Upper lobe of left lung (tissue), 6 donors: Measurements from ENCODE around the gene PVRIG. TPM values are rescaled to one million over a fixed set of nuclear protein-coding genes. Genes with fewer than 3 reads are reported as not detected.
A peak's percentile ranks its signal among the peaks of the same experiment; 100 is the strongest.
"Not testable (repeated sequence)": the region's sequence is repeated elsewhere in the genome, so short reads cannot be mapped to it uniquely, and the experiment has no call there.

Source experiments
- ATAC-seq, 2 donors: fragments of 200-7000 bp; cut with Tn5 transposase; one replicate each; pipeline ENCODE4 v1.9.1; 2022; ENCODE audit warnings: mild to moderate bottlenecking in 2 of 2, moderate library complexity in 2 of 2; ENCODE audit not compliant: low FRiP score in 2 of 2
- DNase-seq, 2 donors: peaks; one replicate each; pipeline ENCODE4 v3.0.0-alpha.2; 2019 to 2020
- H3K27ac ChIP-seq, 4 donors: fragments of 200-600 bp; sonication (generic); one replicate each; pipeline ENCODE4 v1.5.1; 2016 to 2019
- H3K27me3 ChIP-seq, 4 donors: fragments of 200-600 bp; sonication (generic); one replicate each; pipeline ENCODE4 v1.5.1; 2017 to 2019
- H3K36me3 ChIP-seq, 4 donors: fragments of 200-600 bp; sonication (generic); one replicate each; pipeline ENCODE4 v1.5.1; 2016 to 2019
- H3K4me1 ChIP-seq, 4 donors: fragments of 200-600 bp; sonication (generic); one replicate each; pipeline ENCODE4 v1.5.1; 2018 to 2019
- H3K4me3 ChIP-seq, 4 donors: fragments of 200-600 bp; sonication (generic); one replicate each; pipeline ENCODE4 v1.5.1; 2017 to 2019; ENCODE audit warnings: mild to moderate bottlenecking in 2 of 4, moderate library complexity in 1 of 4
- H3K9me3 ChIP-seq, 4 donors: fragments of 200-600 bp; sonication (generic); one replicate each; pipeline ENCODE4 v1.5.1; 2018 to 2019
- EP300 ChIP-seq, 4 donors: sonication (generic); formaldehyde crosslinking; IDR thresholded peaks; one replicate each; pipeline ENCODE4 v1.5.1; 2017; ENCODE audit warnings: antibody characterized with exemption in 4 of 4, control low read depth in 2 of 4
- POLR2A ChIP-seq, 4 donors: fragments of 450-650 bp; IDR thresholded peaks; one replicate each; pipeline ENCODE4 v1.5.1; 2016 to 2017; ENCODE audit warnings: antibody characterized with exemption in 4 of 4, mild to moderate bottlenecking in 2 of 4
- POLR2AphosphoS5 ChIP-seq, 2 donors: sonication (generic); formaldehyde crosslinking; IDR thresholded peaks; one replicate each; pipeline ENCODE4 v1.5.1; 2017; ENCODE audit warnings: antibody characterized with exemption in 2 of 2
- WGBS, 2 donors: methylation state at CpG; one replicate each; pipeline ENCODE4 v1.1.5; 2017 to 2018; 5-methylcytosine and 5-hydroxymethylcytosine counted together
- total RNA-seq, 6 donors: library from RNA; depleted of rRNA in 4 of 6; stranded (reverse); fragments of >200 nt in 4 of 6; gene quantifications; one replicate each; pipeline versions ENCODE4 v1.1.0 to v1.2.1, GENCODE V29; 2016 to 2021
- TF ChIP-seq, protein P1 (sequence below), 6 experiments: fragments of 450-650 bp in 4 of 6; fragments of 200-600 bp in 2 of 6; sonication (generic) in 2 of 6; IDR thresholded peaks; one replicate each; pipeline ENCODE4 v1.5.1; 2016 to 2019; ENCODE audit warnings: antibody characterized with exemption in 6 of 6
- donor health status: DM: no; HTN: no; CAD: no; lungs with moderate emphysema.
- donor health status: DM: no; HTN: yes; CAD: no; lungs with severe emphysema.

The PVRIG gene
- total RNA-seq, result 1 to 10 TPM in 5 of 6 donors, under 1 TPM in 1; 0.63 to 6.3 (median 1.7) TPM

DNA sequence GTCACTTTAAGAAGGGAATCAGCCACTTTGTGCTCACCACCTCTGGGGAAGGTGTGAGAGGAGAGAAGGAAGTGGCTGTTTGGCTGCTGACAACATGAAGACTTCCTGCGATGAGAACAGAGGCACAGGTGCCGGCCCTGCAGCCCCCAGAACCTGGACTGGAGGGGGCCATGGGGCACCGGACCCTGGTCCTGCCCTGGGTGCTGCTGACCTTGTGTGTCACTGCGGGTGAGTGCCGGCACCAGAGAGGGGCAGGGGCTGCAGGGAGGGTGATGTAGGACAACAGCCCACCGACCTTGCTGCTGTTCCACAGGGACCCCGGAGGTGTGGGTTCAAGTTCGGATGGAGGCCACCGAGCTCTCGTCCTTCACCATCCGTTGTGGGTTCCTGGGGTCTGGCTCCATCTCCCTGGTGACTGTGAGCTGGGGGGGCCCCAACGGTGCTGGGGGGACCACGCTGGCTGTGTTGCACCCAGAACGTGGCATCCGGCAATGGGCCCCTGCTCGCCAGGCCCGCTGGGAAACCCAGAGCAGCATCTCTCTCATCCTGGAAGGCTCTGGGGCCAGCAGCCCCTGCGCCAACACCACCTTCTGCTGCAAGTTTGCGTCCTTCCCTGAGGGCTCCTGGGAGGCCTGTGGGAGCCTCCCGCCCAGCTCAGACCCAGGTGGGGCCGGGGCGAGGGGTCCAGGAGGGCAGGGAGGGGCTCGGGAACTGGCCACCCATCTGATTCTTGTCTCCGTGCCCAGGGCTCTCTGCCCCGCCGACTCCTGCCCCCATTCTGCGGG is at the start of gene PVRIG:
Gene PVRIG (plus strand): TSS at position 149 of the 785 bp plus-strand sequence. CDS start 22 bp downstream, at position 171.
- ATAC-seq, H3K9me3 ChIP-seq, H3K27me3 ChIP-seq, H3K4me1 ChIP-seq: not testable (repeated sequence)
- DNase-seq, result peak in 1 of 2 donors; percentile 77
- 90 to 98% methylated on average over 8 to 10 of the region's 27 CpGs for WGBS, 2 donors
- peak within 1 kb of the TSS; percentile 48 to 84 (median 65) for H3K27ac ChIP-seq
- H3K36me3 ChIP-seq, result peaks cover 0 to 16% (median 4%) of the 10 kb centered on the region in 4 donors
- peak within 1 kb of the TSS in 3 of 4 donors; percentile 21 to 39 (median 33) for H3K4me3 ChIP-seq

DNA sequence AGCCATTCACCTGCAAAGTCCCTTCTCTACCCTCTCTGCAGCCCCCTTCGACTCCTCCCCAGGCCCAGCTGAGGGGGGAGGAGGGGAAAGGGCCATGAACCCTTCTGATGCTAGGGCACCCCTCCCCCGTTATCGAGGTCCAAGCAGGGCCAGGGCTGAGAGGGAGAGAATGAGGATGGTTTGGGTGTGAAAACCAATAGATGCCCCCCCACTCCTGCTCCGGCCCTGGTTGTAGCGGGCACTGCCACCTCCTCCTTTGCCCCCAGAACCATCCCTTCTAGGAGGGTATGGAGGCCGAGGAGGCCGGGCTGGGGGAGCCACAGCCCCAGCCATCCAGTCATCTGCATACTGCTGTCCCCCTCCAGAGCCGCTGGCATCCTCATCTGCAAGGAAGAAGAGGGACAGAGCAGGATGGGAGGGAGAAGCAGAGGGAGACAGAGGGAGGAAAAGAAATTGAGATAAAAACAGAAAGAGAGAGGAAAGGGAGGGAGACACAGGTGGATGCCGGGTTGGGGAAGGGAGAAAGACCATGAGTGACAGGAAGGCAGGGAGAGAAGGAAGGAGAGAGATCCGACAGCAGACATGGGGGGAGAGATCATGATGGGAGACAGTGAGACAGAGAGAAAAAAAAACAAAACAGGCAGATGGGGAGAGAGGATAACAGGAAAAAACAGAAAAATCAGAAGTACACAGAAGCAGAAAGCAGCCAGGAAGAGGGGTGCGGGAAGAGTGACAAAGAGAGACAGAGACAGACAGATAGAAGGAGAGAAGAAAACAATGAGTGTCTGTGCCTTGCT is 49.5 kb upstream of the PVRIG start:
- WGBS, 2 donors, result 84 to 87% methylated on average over 11 of the region's 11 CpGs
- DNase-seq, result no peak

DNA sequence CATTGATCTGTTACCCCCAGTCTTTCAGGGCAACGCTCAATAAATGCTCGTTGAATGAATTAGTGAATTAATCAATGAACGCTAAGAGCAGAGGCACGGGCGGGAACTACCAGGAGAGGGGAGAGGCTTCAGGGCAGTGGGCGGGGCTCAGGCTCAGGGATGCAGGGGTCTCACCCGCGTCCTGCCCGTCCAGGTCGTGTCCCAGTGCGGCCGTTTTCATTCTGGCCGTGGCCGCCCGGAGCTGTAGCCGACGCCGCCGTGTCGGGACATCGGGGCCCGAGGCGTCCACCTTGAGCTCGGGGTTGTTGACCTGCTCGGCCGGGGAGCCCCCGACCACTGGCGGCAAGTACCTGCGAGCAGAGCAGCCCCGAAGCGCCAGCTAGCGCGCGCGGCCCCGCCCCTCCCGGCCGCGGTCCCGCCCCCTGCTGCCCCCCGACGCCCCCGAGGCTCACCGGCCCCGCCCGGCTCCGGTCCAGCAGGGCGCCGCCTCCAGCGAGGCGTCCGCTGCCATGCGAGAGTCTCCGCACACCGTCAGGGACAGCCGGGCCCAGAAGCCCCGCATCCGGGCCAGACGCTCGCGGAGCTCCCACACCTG is 48.6 kb upstream of the PVRIG start:
- Histone ChIP-seq H3K9me3 (no peaks in the 10 kb centered on the region), H3K36me3 (no peaks in the 10 kb centered on the region), H3K4me3 (peak overlapping the region in 3 of 4 donors; percentile 33 to 48 (median 46)), H3K4me1 (peaks cover 15 to 33% (median 29%) of the 10 kb centered on the region in 4 donors), H3K27me3 (peaks cover 0 to 20% (median 10%) of the 10 kb centered on the region in 4 donors), H3K27ac (no peak overlapping the region)
- WGBS, 2 donors, result 16 to 49% methylated on average over 5 to 22 of the region's 61 CpGs
- peak in 1 of 2 donors; percentile 88 for DNase-seq
- no peak for TF ChIP-seq EP300 (IDR thresholded peaks at IDR 0.05)
- no peak for TF ChIP-seq POLR2A (IDR thresholded peaks at IDR 0.05)
- TF ChIP-seq, protein P1, sequence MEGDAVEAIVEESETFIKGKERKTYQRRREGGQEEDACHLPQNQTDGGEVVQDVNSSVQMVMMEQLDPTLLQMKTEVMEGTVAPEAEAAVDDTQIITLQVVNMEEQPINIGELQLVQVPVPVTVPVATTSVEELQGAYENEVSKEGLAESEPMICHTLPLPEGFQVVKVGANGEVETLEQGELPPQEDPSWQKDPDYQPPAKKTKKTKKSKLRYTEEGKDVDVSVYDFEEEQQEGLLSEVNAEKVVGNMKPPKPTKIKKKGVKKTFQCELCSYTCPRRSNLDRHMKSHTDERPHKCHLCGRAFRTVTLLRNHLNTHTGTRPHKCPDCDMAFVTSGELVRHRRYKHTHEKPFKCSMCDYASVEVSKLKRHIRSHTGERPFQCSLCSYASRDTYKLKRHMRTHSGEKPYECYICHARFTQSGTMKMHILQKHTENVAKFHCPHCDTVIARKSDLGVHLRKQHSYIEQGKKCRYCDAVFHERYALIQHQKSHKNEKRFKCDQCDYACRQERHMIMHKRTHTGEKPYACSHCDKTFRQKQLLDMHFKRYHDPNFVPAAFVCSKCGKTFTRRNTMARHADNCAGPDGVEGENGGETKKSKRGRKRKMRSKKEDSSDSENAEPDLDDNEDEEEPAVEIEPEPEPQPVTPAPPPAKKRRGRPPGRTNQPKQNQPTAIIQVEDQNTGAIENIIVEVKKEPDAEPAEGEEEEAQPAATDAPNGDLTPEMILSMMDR (IDR thresholded peaks at IDR 0.05), result no peak
- TF ChIP-seq POLR2AphosphoS5 (IDR thresholded peaks at IDR 0.05), result no peak
- peak in 1 of 2 donors; percentile 47 for ATAC-seq

More for the DNA sequence above, 49.5 kb upstream of the PVRIG start:
- peaks cover 0 to 20% (median 10%) of the 10 kb centered on the region in 4 donors for H3K27me3 ChIP-seq
- no peak for ATAC-seq
- H3K4me1 ChIP-seq, result peaks cover 15 to 33% (median 29%) of the 10 kb centered on the region in 4 donors
- H3K4me3 ChIP-seq, result no peak overlapping the region
- H3K27ac ChIP-seq, result no peak overlapping the region
- TF ChIP-seq, protein P1 (IDR thresholded peaks at IDR 0.05), result no peak
- TF ChIP-seq POLR2A (IDR thresholded peaks at IDR 0.05) (no peak), EP300 (IDR thresholded peaks at IDR 0.05) (no peak), POLR2AphosphoS5 (IDR thresholded peaks at IDR 0.05) (no peak)
- no peaks in the 10 kb centered on the region for H3K9me3 ChIP-seq
- no peaks in the 10 kb centered on the region for H3K36me3 ChIP-seq

DNA sequence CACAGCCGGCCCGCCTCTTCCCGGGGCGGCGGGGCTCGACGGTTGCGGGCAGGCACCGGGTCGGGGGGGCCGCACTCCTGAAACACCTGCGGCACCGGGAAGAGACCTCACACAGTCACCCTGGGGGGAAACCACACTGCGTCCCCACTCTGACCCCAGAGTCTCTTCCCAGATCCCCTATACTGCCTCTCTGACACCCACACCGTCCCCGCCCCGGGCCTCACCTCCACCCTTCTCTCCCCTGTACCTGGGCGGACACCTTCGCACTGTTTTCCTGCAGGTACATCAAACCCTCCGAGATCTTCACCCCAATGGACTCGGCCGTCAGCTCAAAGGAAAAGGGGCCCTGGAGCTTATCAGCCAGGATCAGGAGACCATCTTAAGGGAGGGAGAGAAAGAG is 47.9 kb upstream of the PVRIG start:
- H3K4me3 ChIP-seq, result peak overlapping the region in 3 of 4 donors; percentile 33 to 48 (median 46)
- H3K36me3 ChIP-seq, result no peaks in the 10 kb centered on the region
- H3K27me3 ChIP-seq, result peaks cover 0 to 20% (median 10%) of the 10 kb centered on the region in 4 donors
- peaks cover 16 to 37% (median 33%) of the 10 kb centered on the region in 4 donors for H3K4me1 ChIP-seq
- DNase-seq, result no peak
- TF ChIP-seq, protein P1 (IDR thresholded peaks at IDR 0.05), result no peak
- TF ChIP-seq POLR2AphosphoS5 (IDR thresholded peaks at IDR 0.05) (no peak), POLR2A (IDR thresholded peaks at IDR 0.05) (no peak), EP300 (IDR thresholded peaks at IDR 0.05) (no peak)
- H3K9me3 ChIP-seq, result no peaks in the 10 kb centered on the region
- 48 to 64% methylated on average over 9 to 15 of the region's 22 CpGs for WGBS, 2 donors
- no peak overlapping the region for H3K27ac ChIP-seq
- ATAC-seq, result no peak
